Ramos (cell line): ENCODE data around the gene VPS13C.
"Not testable (repeated sequence)": the region's sequence is repeated elsewhere in the genome, so short reads cannot be mapped to it uniquely, and the experiment has no call there.

Experiments used
- in situ Hi-C: fragments of 300-500 bp; cut with MboI; formaldehyde crosslinking; loops from one replicate; pipeline ENCODE4 v1.14.3; 2022; ENCODE audit warnings: low sequenced_read_pairs; ENCODE audit not compliant: unreplicated experiment

The VPS13C gene

GRCh38 chr15:62048254-62048653 is 12.0 kb downstream of the VPS13C start:
- in situ Hi-C loops = not testable (repeated sequence)

DNA sequence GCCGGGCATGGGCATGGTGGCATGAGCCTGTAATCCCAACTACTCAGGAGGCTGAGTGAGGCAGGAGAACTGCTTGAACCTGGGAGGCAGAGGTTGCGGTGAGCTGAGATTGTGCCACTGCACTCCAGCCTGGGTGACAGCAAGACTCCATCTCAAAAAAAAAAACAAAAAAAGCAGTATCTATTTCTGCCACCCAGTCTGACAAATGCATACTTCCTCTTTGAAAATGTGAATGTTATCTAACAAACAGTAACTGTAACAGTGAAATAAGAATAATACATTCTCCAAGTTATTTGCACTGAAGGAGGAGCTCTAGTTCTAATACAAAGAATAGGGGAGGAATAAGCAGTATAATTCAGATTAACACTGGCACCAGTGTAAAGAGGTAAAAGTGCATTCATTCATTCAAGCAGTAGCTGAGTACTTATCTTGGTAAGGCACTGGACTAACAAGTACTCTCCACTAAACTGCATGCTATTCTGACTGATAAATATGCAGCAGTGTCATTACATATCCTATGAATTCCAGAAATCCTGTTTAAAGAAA is 12.9 kb downstream of the VPS13C start:
- in situ Hi-C loops = no loop called here

DNA sequence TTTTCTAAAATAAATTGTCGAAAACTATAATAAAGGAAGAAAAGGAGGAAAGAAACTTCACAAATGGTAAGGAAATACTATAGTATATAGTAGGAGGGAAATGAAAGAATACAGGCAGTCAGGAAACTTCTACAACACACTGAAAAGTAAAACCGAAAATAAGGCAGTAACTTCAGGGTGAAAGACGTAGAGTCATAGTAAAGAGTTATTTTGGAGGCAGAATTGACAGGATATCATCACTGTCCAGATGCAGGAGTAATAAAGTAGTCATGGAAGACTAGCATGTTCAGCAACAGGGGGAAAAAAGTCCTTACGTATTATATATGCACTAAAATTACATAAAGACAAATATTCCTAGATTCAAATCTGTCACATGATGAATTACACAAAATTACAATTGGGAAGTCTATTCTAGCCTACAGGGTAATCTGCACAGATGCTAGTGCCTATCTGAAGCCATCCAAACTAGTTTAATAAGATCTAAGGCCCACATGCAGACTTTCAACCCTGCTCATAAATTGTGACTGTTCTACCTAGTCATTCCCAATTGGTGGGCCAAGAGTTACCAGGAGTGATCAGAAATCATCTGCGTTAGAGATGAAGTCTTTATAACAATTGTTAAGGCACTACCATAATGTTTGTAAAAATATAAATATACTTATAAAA is 14.0 kb downstream of the VPS13C start:
- in situ Hi-C loops = no loop called here

DNA sequence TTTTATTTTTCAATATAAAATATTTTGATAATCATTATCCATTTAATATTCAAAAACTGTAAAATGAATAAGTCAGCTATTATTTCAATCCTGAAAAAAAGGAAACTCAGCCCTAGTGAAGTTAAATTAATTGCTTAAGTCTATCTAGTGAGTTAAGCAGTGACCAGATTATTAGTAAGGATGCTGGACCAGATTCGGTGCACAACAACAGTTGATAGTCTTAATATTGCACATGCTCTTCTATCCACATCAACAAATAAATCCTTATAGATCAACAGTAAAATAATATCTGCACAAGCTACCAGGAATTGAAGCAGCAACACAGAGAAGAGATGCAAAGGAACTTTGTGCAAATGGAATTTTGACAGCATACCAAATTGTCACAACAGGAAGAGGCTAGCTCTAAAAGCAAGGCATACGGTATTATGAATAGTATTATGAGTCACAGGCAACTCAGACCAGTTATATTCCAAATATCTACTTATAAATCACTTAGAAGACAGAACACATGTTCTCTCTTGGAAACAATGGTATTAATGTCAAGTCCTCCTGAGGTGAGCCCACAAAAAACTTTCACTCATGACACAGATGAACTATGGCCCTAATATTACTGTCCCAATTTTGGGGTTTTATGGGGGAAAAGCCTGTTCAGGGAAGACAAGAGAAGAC is 24.9 kb downstream of the VPS13C start:
- in situ Hi-C loops = no loop called here

DNA sequence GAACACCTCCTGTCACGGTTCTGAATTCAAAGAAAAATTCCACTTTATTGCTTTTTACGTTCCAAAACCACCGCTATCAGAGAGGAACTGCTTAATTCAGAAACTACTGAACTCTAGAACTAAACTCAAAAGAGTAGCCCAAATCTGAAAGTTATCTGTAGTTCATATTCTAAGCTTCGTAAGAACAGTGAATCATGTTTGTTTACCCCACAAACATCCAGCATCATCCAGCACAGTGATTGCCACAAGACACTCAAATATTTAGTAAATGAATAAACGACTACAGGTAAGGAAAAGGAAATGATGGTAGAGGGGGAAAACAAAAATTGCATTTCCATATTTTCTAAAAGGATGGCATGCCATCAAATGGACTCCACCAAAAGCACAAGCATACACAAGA is 32.3 kb downstream of the VPS13C start:
- in situ Hi-C loops = no loop called here

DNA sequence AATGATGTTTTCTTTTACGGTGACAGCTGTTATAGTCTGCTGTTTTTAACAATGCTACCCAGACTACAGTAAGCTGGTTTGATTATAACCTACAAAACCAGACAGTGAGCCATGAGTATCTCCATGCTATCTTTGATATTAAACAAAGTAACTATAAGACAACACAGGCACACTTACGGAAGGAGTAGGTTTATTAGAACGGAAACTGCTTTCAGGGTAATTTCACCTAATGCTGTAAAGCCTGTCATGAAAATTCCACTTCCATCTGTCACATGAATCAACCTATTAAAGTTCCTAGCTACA is 33.0 kb downstream of the VPS13C start:
- in situ Hi-C loops = no loop called here

DNA sequence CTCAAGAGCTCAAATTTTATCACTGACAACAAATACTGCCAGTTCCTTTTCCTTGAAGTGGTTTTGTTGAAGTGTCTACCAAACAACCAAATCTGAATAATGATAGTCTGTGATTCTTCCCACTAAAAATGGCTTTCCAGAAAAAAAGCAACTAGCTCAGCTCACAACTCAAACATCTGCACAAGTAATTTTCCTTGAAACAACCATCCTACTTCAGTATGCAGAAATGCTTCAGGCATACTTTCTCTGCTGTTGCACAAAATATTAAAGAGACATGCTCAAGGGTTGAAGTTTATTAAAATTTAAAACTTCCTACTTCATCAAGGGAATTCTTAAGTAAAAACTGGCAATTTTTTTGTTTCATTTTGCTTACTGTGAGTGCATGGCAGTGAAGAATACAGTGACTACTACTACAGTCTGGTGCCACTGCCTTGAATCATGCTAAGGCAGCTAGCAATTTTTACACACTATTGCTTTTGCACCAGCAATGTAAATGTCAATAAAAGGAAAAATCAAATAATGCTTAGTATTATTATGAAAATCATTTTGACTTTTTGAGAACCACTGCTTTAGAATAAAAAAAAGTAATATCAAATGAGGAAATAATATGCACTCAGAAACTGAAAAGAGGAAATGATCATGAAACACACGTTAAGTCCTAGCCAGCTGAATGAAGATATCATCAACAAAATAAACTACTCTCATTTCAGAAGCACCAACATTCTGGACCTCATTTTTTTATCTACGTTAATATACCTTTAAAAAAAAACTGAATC is 33.6 kb downstream of the VPS13C start:
- in situ Hi-C loops = no loop called here

GRCh38 chr15:62021991-62022600 is 38.2 kb downstream of the VPS13C start:
- in situ Hi-C loops = no loop called here

GRCh38 chr15:62020576-62021160 is 39.6 kb downstream of the VPS13C start:
- in situ Hi-C loops = no loop called here

DNA sequence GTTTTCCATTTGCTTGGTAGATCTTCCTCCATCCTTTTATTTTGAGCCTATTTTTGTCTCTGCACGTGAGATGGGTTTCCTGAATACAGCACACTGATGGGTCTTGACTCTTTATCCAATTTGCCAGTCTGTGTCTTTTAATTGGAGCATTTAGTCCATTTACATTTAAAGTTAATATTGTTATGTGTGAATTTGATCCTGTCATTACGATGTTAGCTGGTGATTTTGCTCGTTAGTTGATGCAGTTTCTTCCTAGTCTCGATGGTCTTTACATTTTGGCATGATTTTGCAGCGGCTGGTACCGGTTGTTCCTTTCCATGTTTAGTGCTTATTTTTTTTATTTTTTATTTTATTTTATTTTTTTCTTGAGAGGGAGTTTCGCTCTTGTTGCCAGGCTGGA is 54.9 kb downstream of the VPS13C start:
- in situ Hi-C loops = not testable (repeated sequence)

GRCh38 chr15:61997786-61998185 is 62.5 kb downstream of the VPS13C start:
- in situ Hi-C loops = no loop called here

- in situ Hi-C loops = no loop called here
These were observed 64.1 kb downstream of the VPS13C start for GRCh38 chr15:61996056-61996635.

- in situ Hi-C loops = no loop called here
These were observed 66.0 kb downstream of the VPS13C start for GRCh38 chr15:61994216-61994615.

DNA sequence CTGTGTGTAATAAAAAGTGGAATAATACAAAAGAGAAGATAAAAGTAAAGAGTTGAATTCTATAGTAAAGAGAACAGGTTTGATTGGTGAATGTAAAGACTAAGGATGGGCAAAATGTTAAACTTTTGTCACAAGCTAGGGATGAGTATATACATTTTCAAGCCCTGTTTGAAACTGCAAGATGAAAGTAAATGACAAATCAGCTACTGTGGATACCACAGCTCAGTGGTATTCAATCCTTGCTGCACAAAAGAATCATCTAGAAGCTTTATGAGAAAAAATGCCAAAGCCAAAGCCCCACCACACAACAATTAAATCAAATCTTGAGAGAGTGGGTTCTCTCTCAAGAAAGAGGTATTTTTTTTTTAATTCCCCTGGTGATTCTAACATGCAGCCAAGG is 67.7 kb downstream of the VPS13C start:
- in situ Hi-C loops = no loop called here

- in situ Hi-C loops = no loop called here
These were observed 70.6 kb downstream of the VPS13C start for GRCh38 chr15:61989667-61990066.

DNA sequence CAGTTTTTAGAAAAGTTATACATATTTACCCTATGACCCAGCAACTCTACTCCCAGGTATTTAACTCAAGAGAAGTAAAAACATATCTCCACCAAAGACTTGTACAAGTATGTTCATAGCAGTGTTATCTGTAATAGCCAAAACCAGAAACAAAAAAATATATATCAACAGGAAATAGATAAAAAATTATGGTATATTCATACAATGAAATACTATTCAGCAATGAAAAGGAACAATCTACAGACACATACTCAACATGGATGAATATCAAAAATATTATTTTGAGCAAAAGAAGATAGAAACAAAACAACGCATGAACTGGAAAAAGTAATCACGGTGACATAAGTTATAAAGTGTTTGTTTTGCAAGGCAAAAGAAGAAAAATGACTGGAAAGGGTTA is 72.4 kb downstream of the VPS13C start:
- in situ Hi-C loops = no loop called here

DNA sequence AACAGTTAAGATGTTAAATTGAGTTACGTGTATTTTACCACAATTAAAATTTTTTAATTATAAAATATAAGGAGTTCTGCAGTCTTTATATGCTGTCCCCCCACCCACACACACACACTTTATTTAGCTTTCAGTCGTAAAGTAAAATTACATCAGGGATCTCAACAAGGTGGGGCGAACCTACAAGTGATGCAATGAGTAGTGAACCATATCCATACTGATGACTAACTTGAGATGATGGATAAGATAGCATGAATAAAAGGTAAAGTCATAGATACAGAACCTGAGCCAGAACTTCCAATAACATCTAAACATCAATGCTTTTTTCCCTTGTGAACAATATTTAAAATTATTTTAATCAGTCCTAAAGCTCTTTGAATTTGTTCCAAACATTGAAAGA is 77.2 kb downstream of the VPS13C start:
- in situ Hi-C loops = no loop called here

GRCh38 chr15:61978225-61978624 is 82.0 kb downstream of the VPS13C start:
- in situ Hi-C loops = no loop called here

- in situ Hi-C loops = no loop called here
These were observed 85.5 kb downstream of the VPS13C start for GRCh38 chr15:61974759-61975158.

- in situ Hi-C loops = no loop called here
These were observed 86.1 kb downstream of the VPS13C start for GRCh38 chr15:61974118-61974517.
